HFF-Myc (cell line): ENCODE measurements around the gene FOXN3.

Experiments used
- DNase-seq: peaks from one replicate; pipeline ENCODE4 v3.0.0-alpha.2; 2011; ENCODE audit warnings: low read depth; ENCODE audit errors: extremely low read depth
- H3K4me3 ChIP-seq: replicated peaks from 2 replicates; pipeline ENCODE4 v1.5.1; 2011; ENCODE audit warnings: low read depth, mild to moderate bottlenecking, control low read depth, low read length
- TF ChIP-seq, protein P1 (sequence below): IDR thresholded peaks from 2 replicates; pipeline ENCODE4 v1.5.1; 2012; ENCODE audit warnings: mild to moderate bottlenecking, low read depth, low read length, control low read depth; ENCODE audit errors: missing control alignments

Gene FOXN3

DNA sequence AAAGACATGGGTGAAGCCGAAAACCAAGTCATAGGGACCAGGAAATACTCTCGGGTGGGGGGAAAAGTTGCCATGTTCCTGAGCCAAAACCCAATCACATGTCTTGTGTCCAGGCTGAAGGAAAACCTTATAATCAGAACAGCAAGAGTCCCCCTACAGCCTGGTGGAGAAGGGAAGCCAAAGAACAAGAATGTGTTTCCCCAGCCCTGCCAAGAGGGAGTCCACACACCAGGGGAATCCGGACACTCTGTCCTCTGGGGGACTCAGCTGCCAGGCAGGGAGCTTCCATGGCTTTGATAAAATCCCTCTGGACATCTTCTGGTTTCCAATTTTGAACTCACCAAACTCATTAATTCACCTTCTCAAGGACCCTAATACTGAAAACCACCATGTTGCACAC is 273.0 kb downstream of the FOXN3 start:
- TF ChIP-seq, protein P1, sequence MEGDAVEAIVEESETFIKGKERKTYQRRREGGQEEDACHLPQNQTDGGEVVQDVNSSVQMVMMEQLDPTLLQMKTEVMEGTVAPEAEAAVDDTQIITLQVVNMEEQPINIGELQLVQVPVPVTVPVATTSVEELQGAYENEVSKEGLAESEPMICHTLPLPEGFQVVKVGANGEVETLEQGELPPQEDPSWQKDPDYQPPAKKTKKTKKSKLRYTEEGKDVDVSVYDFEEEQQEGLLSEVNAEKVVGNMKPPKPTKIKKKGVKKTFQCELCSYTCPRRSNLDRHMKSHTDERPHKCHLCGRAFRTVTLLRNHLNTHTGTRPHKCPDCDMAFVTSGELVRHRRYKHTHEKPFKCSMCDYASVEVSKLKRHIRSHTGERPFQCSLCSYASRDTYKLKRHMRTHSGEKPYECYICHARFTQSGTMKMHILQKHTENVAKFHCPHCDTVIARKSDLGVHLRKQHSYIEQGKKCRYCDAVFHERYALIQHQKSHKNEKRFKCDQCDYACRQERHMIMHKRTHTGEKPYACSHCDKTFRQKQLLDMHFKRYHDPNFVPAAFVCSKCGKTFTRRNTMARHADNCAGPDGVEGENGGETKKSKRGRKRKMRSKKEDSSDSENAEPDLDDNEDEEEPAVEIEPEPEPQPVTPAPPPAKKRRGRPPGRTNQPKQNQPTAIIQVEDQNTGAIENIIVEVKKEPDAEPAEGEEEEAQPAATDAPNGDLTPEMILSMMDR, result no peak
- H3K4me3 ChIP-seq, result no peak overlapping the region
- no peak for DNase-seq

DNA sequence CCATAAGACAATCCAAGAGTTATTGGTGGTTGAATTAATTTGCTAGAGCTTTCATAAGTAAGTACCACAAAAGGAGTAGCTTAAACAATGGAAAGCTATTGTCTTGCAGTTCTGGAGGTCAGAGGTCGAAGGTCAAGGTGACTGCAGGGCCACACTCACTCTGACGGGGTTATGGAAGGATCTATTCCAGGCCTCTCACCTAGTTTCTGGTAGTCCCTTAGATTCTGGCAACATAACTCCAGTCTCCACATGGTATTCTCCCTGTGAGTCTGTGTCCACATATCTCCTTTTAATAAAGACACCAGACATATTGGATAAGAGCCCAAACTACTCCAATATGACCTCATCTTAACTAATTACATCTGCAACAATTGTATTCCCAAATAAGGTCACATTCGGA is 273.4 kb downstream of the FOXN3 start:
- H3K4me3 ChIP-seq, result no peak overlapping the region
- DNase-seq, result no peak
- TF ChIP-seq, protein P1, result no peak

DNA sequence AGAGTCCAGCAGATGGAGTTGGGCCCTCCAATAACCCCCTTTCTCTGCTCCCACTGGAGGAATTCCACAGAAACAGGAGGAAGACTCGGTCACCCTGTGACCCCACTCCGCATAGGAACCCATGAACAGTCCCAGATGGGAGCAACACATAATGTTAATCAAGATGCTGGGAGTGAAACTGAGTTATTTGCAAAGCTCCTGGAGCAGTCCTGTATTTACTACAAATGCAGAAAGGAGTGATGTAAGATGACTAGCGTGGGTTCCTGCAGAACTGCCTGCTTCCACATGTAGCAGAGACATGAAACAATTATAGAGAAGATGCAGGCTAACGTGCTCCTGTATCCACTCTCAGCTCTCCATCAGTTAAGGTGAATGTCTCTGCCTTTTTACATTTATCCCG is 274.7 kb downstream of the FOXN3 start:
- no peak for DNase-seq
- H3K4me3 ChIP-seq, result no peak overlapping the region
- TF ChIP-seq, protein P1, result no peak

DNA sequence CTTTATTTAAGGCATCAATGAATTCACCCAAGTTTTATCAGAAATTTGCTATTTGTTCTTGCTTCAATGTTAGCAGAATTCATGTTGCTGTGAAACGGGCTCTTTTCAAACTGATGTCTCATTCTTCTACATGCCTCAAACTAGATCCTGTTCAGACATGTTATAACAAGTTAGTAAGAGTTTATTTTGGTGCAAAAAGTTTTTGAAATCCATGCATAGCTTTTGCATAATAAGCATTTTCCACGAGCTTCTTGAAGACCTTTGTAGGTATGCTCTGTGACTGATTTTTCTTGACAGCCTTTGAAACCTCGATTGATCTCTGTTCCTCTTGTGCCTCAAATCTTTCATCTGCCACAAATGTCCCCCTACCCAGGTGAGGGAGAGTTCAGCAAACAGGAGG is 275.2 kb downstream of the FOXN3 start:
- no peak overlapping the region for H3K4me3 ChIP-seq
- no peak for DNase-seq
- TF ChIP-seq, protein P1, result no peak

DNA sequence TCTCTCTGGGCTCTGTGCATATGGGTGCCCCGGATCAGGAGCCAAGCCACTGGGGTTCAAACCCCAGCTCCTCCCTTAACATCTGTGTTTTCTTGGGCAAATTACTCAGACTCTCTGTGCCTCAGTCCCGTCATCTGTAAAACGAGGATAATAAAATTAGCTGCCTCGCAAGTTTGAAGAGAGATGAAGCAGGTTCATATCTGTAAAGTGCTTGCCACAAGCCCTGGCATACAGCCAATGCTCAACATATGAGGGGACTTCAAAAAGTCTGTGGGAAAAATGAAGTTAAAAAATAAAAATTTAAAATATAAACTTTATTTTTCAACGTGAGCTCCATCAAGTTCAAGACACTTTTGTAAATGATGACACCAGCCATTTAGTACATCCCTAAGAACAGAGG is 276.7 kb downstream of the FOXN3 start:
- no peak overlapping the region for H3K4me3 ChIP-seq
- no peak for DNase-seq
- TF ChIP-seq, protein P1, result no peak

DNA sequence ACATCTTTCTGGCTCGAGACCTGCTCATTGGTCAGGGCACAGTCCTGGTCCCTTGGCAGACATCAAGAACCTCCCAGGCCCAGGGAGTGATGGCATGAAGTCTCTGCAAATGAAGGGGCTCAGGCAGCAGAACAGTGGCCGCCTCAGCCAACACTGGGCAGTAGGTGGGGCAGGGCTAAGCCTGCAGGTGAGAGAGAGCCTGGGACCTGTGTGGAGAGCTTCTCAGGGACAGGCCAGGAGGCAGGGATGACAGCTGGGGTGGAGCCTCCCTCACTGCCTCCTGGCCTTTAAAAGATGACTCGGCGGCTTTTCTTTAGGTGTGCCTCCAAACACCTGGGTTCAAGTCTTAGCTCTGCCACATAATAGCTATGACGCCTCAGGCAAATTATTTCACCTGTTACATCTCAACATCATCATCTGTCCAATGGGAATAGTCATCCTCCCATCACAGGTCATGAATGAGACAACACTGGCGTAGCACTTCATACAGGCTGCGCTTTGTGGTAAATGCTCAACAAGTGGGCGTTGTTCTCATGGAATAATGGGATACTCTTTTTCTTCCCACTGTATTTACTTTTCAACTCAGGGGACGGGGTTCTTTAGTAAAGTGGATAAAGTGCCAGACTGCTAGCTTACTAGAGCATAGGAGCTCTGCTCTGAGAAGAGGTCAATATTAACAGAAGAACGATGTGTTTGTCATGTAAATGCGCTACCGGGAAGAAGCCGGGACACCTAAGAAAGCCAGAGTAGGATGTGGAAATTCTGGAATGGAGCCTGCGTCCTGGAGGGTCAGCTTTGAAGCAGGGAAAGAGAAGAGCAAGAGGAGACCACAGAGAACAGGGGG is 277.4 kb downstream of the FOXN3 start:
- H3K4me3 ChIP-seq, result no peak overlapping the region
- TF ChIP-seq, protein P1, result no peak
- no peak for DNase-seq

- TF ChIP-seq, protein P1, result no peak
- DNase-seq, result no peak
- no peak overlapping the region for H3K4me3 ChIP-seq
Observed at GRCh38 chr14:89138846-89139245, 278.2 kb downstream of the FOXN3 start.
